SJCRH30 (cell line): ENCODE data around the gene METTL23. TPM values are rescaled to one million over a fixed set of nuclear protein-coding genes. Genes with fewer than 3 reads are reported as not detected.
"Not testable (repeated sequence)": the region's sequence is repeated elsewhere in the genome, so short reads cannot be mapped to it uniquely, and the experiment has no call there.

Source experiments
- DNase-seq, 2 experiments: peaks; one replicate each; pipeline ENCODE4 v3.0.0-alpha.2; 2015 to 2020
- H3K27ac ChIP-seq: fragments of 250-450 bp; sonication (Bioruptor Pico); 2 replicates; pipeline ENCODE4 v1.5.1; 2020; ENCODE audit warnings: mild to moderate bottlenecking, moderate library complexity
- H3K27me3 ChIP-seq: fragments of 250-450 bp; sonication (Bioruptor Pico); 2 replicates; pipeline ENCODE4 v1.5.1; 2020; ENCODE audit warnings: mild to moderate bottlenecking, moderate library complexity
- H3K36me3 ChIP-seq: fragments of 250-450 bp; sonication (Bioruptor Pico); 2 replicates; pipeline ENCODE4 v1.5.1; 2020; ENCODE audit warnings: mild to moderate bottlenecking, moderate library complexity
- H3K4me1 ChIP-seq: fragments of 250-450 bp; sonication (Bioruptor Pico); 2 replicates; pipeline ENCODE4 v1.5.1; 2020; ENCODE audit warnings: mild to moderate bottlenecking, moderate library complexity
- H3K4me3 ChIP-seq: fragments of 250-450 bp; sonication (Bioruptor Pico); 2 replicates; pipeline ENCODE4 v1.5.1; 2020; ENCODE audit warnings: mild to moderate bottlenecking, moderate library complexity
- H3K9me3 ChIP-seq: fragments of 250-450 bp; sonication (Bioruptor Pico); replicated peaks from 2 replicates; pipeline ENCODE4 v1.5.1; 2020; ENCODE audit warnings: mild to moderate bottlenecking, moderate library complexity
- total RNA-seq: library from RNA; depleted of rRNA; stranded (reverse); fragments of >200 nt; shearing (Covaris generic); gene quantifications from 2 replicates; pipeline ENCODE4 v1.2.3, GENCODE V29; 2014

METTL23 gene
- total RNA-seq, 1 experiment from 2014 or later: 39.5 TPM

- no peaks in the 10 kb centered on the region for H3K27me3 ChIP-seq
- H3K27ac ChIP-seq: peak overlapping the region; percentile 86; the same call in 1 of the 2 replicates
- peak overlapping the region; percentile 46; the same call in 1 of the 2 replicates for H3K4me3 ChIP-seq
- H3K4me1 ChIP-seq: peaks cover 41% of the 10 kb centered on the region
- no peaks in the 10 kb centered on the region for H3K9me3 ChIP-seq
- H3K36me3 ChIP-seq: no peaks in the 10 kb centered on the region; the same call in 1 of the 2 replicates
- DNase-seq: no peak
Observed at GRCh38 chr17:76701471-76701967, 25.1 kb upstream of the METTL23 start.

- Histone ChIP-seq H3K27ac (no peak overlapping the region), H3K9me3 (no peaks in the 10 kb centered on the region), H3K36me3 (no peaks in the 10 kb centered on the region; the same call in 1 of the 2 replicates), H3K4me3 (no peak overlapping the region), H3K4me1 (peaks cover 38% of the 10 kb centered on the region), H3K27me3 (no peaks in the 10 kb centered on the region)
- no peak for DNase-seq
Observed at GRCh38 chr17:76702076-76702475, 24.6 kb upstream of the METTL23 start.

GRCh38 chr17:76702941-76703637, 23.6 kb upstream of the METTL23 start:
- no peak overlapping the region for H3K4me3 ChIP-seq
- DNase-seq: no peak
- peaks cover 35% of the 10 kb centered on the region for H3K4me1 ChIP-seq
- no peak overlapping the region for H3K27ac ChIP-seq
- no peaks in the 10 kb centered on the region for H3K27me3 ChIP-seq
- H3K9me3 ChIP-seq: no peaks in the 10 kb centered on the region
- no peaks in the 10 kb centered on the region; the same call in 1 of the 2 replicates for H3K36me3 ChIP-seq

- no peaks in the 10 kb centered on the region for H3K27me3 ChIP-seq
- no peaks in the 10 kb centered on the region for H3K9me3 ChIP-seq
- H3K4me3 ChIP-seq: no peak overlapping the region
- H3K27ac ChIP-seq: no peak overlapping the region
- DNase-seq: no peak
- peaks cover 34% of the 10 kb centered on the region for H3K4me1 ChIP-seq
- no peaks in the 10 kb centered on the region; the same call in 1 of the 2 replicates for H3K36me3 ChIP-seq
Observed at GRCh38 chr17:76704805-76705204, 21.8 kb upstream of the METTL23 start.

- H3K36me3 ChIP-seq: no peaks in the 10 kb centered on the region; the same call in 1 of the 2 replicates
- H3K27ac ChIP-seq: no peak overlapping the region
- peaks cover 22% of the 10 kb centered on the region for H3K4me1 ChIP-seq
- no peak for DNase-seq
- H3K9me3 ChIP-seq: no peaks in the 10 kb centered on the region
- H3K4me3 ChIP-seq: no peak overlapping the region
- H3K27me3 ChIP-seq: no peaks in the 10 kb centered on the region
Observed at GRCh38 chr17:76706817-76707216, 19.8 kb upstream of the METTL23 start.

- H3K4me3 ChIP-seq: no peak overlapping the region; the same call in 1 of the 2 replicates
- no peaks in the 10 kb centered on the region; the same call in 1 of the 2 replicates for H3K36me3 ChIP-seq
- peaks cover 21% of the 10 kb centered on the region for H3K4me1 ChIP-seq
- no peaks in the 10 kb centered on the region for H3K9me3 ChIP-seq
- peak; percentile 96 to 98 for DNase-seq
- no peaks in the 10 kb centered on the region for H3K27me3 ChIP-seq
- peak overlapping the region; percentile 92 for H3K27ac ChIP-seq
Observed at GRCh38 chr17:76707985-76708807, 18.4 kb upstream of the METTL23 start.

GRCh38 chr17:76709077-76709950, 17.3 kb upstream of the METTL23 start:
- Histone ChIP-seq H3K27me3 (no peaks in the 10 kb centered on the region), H3K4me3 (peak overlapping the region; percentile 86), H3K4me1 (peaks cover 21% of the 10 kb centered on the region), H3K36me3 (peaks cover 7% of the 10 kb centered on the region; the same call in 1 of the 2 replicates), H3K27ac (peak overlapping the region; percentile 92), H3K9me3 (no peaks in the 10 kb centered on the region)
- peak; percentile 99 for DNase-seq

- not testable (repeated sequence) for H3K27me3 ChIP-seq, H3K9me3 ChIP-seq, H3K36me3 ChIP-seq
- Histone ChIP-seq H3K27ac (peak overlapping the region; percentile 92), H3K4me3 (peak overlapping the region; percentile 86), H3K4me1 (peaks cover 21% of the 10 kb centered on the region)
- DNase-seq: peak; percentile 58 to 59
Observed at GRCh38 chr17:76709951-76710862, 16.4 kb upstream of the METTL23 start.

- H3K36me3 ChIP-seq: peaks cover 15% of the 10 kb centered on the region
- H3K4me3 ChIP-seq: peak within 1 kb of the TSS; percentile 86
- H3K27ac ChIP-seq: peak within 1 kb of the TSS; percentile 92
- H3K4me1 ChIP-seq: peaks cover 21% of the 10 kb centered on the region
- peak; percentile 85 to 90 for DNase-seq
- H3K9me3 ChIP-seq: no peaks in the 10 kb centered on the region
- no peaks in the 10 kb centered on the region for H3K27me3 ChIP-seq
Observed at GRCh38 chr17:76710863-76711611, 15.6 kb upstream of the METTL23 start, which contains the start of gene MXRA7. Gene MXRA7 (minus strand): TSS chr17:76710965. CDS start chr17:76710946, 19 bp downstream.

- H3K4me1 ChIP-seq: peaks cover 21% of the 10 kb centered on the region
- not testable (repeated sequence) for DNase-seq, H3K27ac ChIP-seq, H3K4me3 ChIP-seq, H3K9me3 ChIP-seq, H3K27me3 ChIP-seq
- H3K36me3 ChIP-seq: peaks cover 28% of the 10 kb centered on the region
Observed at GRCh38 chr17:76712321-76712720, 14.3 kb upstream of the METTL23 start.

- no peak overlapping the region for H3K27ac ChIP-seq
- H3K36me3 ChIP-seq: peaks cover 40% of the 10 kb centered on the region
Observed at GRCh38 chr17:76713765-76714164, 12.9 kb upstream of the METTL23 start.

GRCh38 chr17:76714336-76714735, 12.3 kb upstream of the METTL23 start:
- no peak for DNase-seq
- no peak overlapping the region for H3K4me3 ChIP-seq
- H3K36me3 ChIP-seq: peaks cover 46% of the 10 kb centered on the region
- no peaks in the 10 kb centered on the region for H3K27me3 ChIP-seq
- H3K27ac ChIP-seq: no peak overlapping the region
- peaks cover 6% of the 10 kb centered on the region for H3K4me1 ChIP-seq
- no peaks in the 10 kb centered on the region for H3K9me3 ChIP-seq

More at GRCh38 chr17:76713765-76714164, 12.9 kb upstream of the METTL23 start:
- DNase-seq: no peak
- Histone ChIP-seq H3K4me3 (no peak overlapping the region), H3K4me1 (peaks cover 8% of the 10 kb centered on the region), H3K27me3 (no peaks in the 10 kb centered on the region), H3K9me3 (no peaks in the 10 kb centered on the region)
